GM12873 (cell line): ENCODE results near the gene RPE65.
A peak's percentile ranks its signal among the peaks of the same experiment; 100 is the strongest.

Source experiments
- CTCF ChIP-seq: IDR thresholded peaks from 2 replicates; pipeline ENCODE4 v1.5.1; 2012; ENCODE audit warnings: low read depth, mild to moderate bottlenecking, moderate library complexity, low read length, control low read depth; ENCODE audit not compliant: insufficient read depth; ENCODE audit errors: missing control alignments

Gene RPE65

GRCh38 chr1:68485431-68486022 lies 35.8 kb upstream of the RPE65 start:
- TF ChIP-seq CTCF: no peak

- no peak for TF ChIP-seq CTCF
Measured at GRCh38 chr1:68484618-68485017, 34.9 kb upstream of the RPE65 start.

GRCh38 chr1:68481041-68481440 lies 31.3 kb upstream of the RPE65 start:
- TF ChIP-seq CTCF: no peak

- TF ChIP-seq CTCF: no peak
Measured at GRCh38 chr1:68479501-68479900, 29.7 kb upstream of the RPE65 start.

- no peak for TF ChIP-seq CTCF
Measured at GRCh38 chr1:68478662-68479061, 28.9 kb upstream of the RPE65 start.

GRCh38 chr1:68473060-68473459 lies 23.3 kb upstream of the RPE65 start:
- TF ChIP-seq CTCF: no peak

GRCh38 chr1:68470388-68470970 lies 20.7 kb upstream of the RPE65 start:
- peak; percentile 22 for TF ChIP-seq CTCF
